Gastrocnemius medialis (tissue), 4 donors: ENCODE data around the gene NANOS3. TPM values are rescaled to one million over a fixed set of nuclear protein-coding genes. Genes with fewer than 3 reads are reported as not detected.
A peak's percentile ranks its signal among the peaks of the same experiment; 100 is the strongest.

Experiments
- ATAC-seq, 2 donors: fragments of 150-250 bp; one replicate each; pipeline ENCODE4 v1.9.1; 2016
- DNase-seq, 2 donors: peaks; one replicate each; pipeline ENCODE4 v3.0.0-alpha.2; 2019
- H3K27ac ChIP-seq, 4 donors: fragments of 200-600 bp; sonication (generic); 1 replicate in 1 of 4; 2 replicates in 3 of 4; pipeline ENCODE4 v1.5.1; 2016 to 2018; ENCODE audit warnings: mild to moderate bottlenecking in 2 of 4, moderate library complexity in 1 of 4
- H3K27me3 ChIP-seq, 3 donors: fragments of 200-600 bp; sonication (generic) in 2 of 3; 1 replicate in 1 of 3; 2 replicates in 2 of 3; pipeline versions ENCODE4 v1.5.1 to v1.6.0; 2016 to 2019; ENCODE audit warnings: mild to moderate bottlenecking in 1 of 3, moderate library complexity in 1 of 3
- H3K36me3 ChIP-seq, 2 donors: fragments of 200-600 bp; sonication (generic) in 1 of 2; one replicate each; pipeline ENCODE4 v1.5.1; 2017 to 2018
- H3K4me1 ChIP-seq, 2 donors: fragments of 200-600 bp; sonication (generic) in 1 of 2; one replicate each; pipeline ENCODE4 v1.5.1; 2016 to 2017; ENCODE audit warnings: mild to moderate bottlenecking in 2 of 2
- H3K4me3 ChIP-seq, 4 donors: fragments of 200-600 bp; sonication (generic) in 3 of 4; 1 replicate in 1 of 4; 2 replicates in 3 of 4; pipeline ENCODE4 v1.5.1; 2016 to 2019; ENCODE audit warnings: mild to moderate bottlenecking in 2 of 4
- H3K9me3 ChIP-seq, 3 donors: fragments of 200-600 bp; sonication (generic) in 2 of 3; 1 replicate in 1 of 3; 2 replicates in 2 of 3; pipeline ENCODE4 v1.5.1; 2016 to 2019
- POLR2A ChIP-seq, 2 donors: fragments of 450-650 bp; IDR thresholded peaks; one replicate each; pipeline ENCODE4 v1.6.1; 2017; ENCODE audit warnings: antibody characterized with exemption in 2 of 2, mild to moderate bottlenecking in 2 of 2, moderate library complexity in 2 of 2
- in situ Hi-C, 4 donors: fragments of 200-750 bp; cut with MboI; loops; one replicate each; pipeline versions ENCODE4 v1.15.0 to v1.8.0; 2017; ENCODE audit warnings: low sequenced_read_pairs in 4 of 4
- intact Hi-C: fragments of 100-400 bp; cut with DNase I; formaldehyde crosslinking; loops from one replicate; pipeline ENCODE4 v1.15.1; 2023; ENCODE audit warnings: low total_unique reads
- total RNA-seq, 4 donors: library from RNA; depleted of rRNA; stranded (reverse); fragments of >200 nt; gene quantifications; one replicate each; pipeline versions ENCODE4 v1.1.0 to v1.2.3, GENCODE V29; 2016
- TF ChIP-seq, protein P1 (sequence below), 5 experiments: fragments of 450-650 bp in 3 of 5; fragments of 200-600 bp in 2 of 5; sonication (generic) in 2 of 5; IDR thresholded peaks in 4 of 5; conservative IDR thresholded peaks in 1 of 5; 1 replicate in 4 of 5; 2 replicates in 1 of 5; pipeline ENCODE4 v1.5.1; 2016 to 2019; ENCODE audit warnings: antibody characterized with exemption in 5 of 5, mild to moderate bottlenecking in 3 of 5, moderate library complexity in 3 of 5

Gene NANOS3
- total RNA-seq, 4 donors from 2014 or later = not detected

- H3K4me1 ChIP-seq = peaks cover 44 to 62% of the 10 kb centered on the region in 2 donors
- H3K9me3 ChIP-seq = no peaks in the 10 kb centered on the region
- peaks cover 0 to 11% of the 10 kb centered on the region in 2 donors for H3K36me3 ChIP-seq
- H3K4me3 ChIP-seq = peak overlapping the region in 3 of 4 donors; percentile 12 to 81 (median 16)
- H3K27ac ChIP-seq = peak overlapping the region; percentile 96 to 100 (median 98)
- DNase-seq = peak in 1 of 2 donors; percentile 86
- no peaks in the 10 kb centered on the region for H3K27me3 ChIP-seq
- intact Hi-C loops = loop anchor here (2.0 kb wide), 1 partner anchor 15 kb away; no protein-coding TSS in a partner anchor
- peak in 1 of 2 donors; percentile 7 for ATAC-seq
- TF ChIP-seq, protein P1, sequence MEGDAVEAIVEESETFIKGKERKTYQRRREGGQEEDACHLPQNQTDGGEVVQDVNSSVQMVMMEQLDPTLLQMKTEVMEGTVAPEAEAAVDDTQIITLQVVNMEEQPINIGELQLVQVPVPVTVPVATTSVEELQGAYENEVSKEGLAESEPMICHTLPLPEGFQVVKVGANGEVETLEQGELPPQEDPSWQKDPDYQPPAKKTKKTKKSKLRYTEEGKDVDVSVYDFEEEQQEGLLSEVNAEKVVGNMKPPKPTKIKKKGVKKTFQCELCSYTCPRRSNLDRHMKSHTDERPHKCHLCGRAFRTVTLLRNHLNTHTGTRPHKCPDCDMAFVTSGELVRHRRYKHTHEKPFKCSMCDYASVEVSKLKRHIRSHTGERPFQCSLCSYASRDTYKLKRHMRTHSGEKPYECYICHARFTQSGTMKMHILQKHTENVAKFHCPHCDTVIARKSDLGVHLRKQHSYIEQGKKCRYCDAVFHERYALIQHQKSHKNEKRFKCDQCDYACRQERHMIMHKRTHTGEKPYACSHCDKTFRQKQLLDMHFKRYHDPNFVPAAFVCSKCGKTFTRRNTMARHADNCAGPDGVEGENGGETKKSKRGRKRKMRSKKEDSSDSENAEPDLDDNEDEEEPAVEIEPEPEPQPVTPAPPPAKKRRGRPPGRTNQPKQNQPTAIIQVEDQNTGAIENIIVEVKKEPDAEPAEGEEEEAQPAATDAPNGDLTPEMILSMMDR (IDR thresholded peaks at IDR 0.05 in 4 of 5, conservative IDR thresholded peaks at IDR 0.05 in 1 of 5) = no peak
- TF ChIP-seq POLR2A (IDR thresholded peaks at IDR 0.05) = no peak
- in situ Hi-C loops = no loop called here
Observed at GRCh38 chr19:13835791-13836723, 40.9 kb upstream of the NANOS3 start.

GRCh38 chr19:13838435-13839129, 38.4 kb upstream of the NANOS3 start:
- peaks cover 46 to 63% of the 10 kb centered on the region in 2 donors for H3K4me1 ChIP-seq
- intact Hi-C loops = no loop called here

GRCh38 chr19:13839130-13839937, 37.6 kb upstream of the NANOS3 start:
- Histone ChIP-seq H3K4me1 (peaks cover 48 to 59% of the 10 kb centered on the region in 2 donors), H3K36me3 (peaks cover 0 to 11% of the 10 kb centered on the region in 2 donors), H3K27me3 (no peaks in the 10 kb centered on the region), H3K27ac (peak overlapping the region; percentile 96 to 100 (median 98)), H3K4me3 (peak overlapping the region; percentile 60 to 98 (median 86)), H3K9me3 (no peaks in the 10 kb centered on the region)
- TF ChIP-seq POLR2A (IDR thresholded peaks at IDR 0.05) = peak; percentile 48 to 51
- TF ChIP-seq, protein P1 (IDR thresholded peaks at IDR 0.05 in 4 of 5, conservative IDR thresholded peaks at IDR 0.05 in 1 of 5) = peak in 1 of 5 experiments; percentile 29
- DNase-seq = peak; percentile 89 to 94
- peak; percentile 43 to 50 for ATAC-seq
- in situ Hi-C loops = no loop called here
- intact Hi-C loops = no loop called here

More at GRCh38 chr19:13838435-13839129, 38.4 kb upstream of the NANOS3 start:
- H3K27me3 ChIP-seq = no peaks in the 10 kb centered on the region
- H3K9me3 ChIP-seq = no peaks in the 10 kb centered on the region
- peak overlapping the region; percentile 60 to 98 (median 86) for H3K4me3 ChIP-seq
- DNase-seq (no peak), ATAC-seq (no peak)
- TF ChIP-seq, protein P1 (IDR thresholded peaks at IDR 0.05 in 4 of 5, conservative IDR thresholded peaks at IDR 0.05 in 1 of 5) = no peak
- TF ChIP-seq POLR2A (IDR thresholded peaks at IDR 0.05) = peak; percentile 71 to 73
- peaks cover 0 to 11% of the 10 kb centered on the region in 2 donors for H3K36me3 ChIP-seq
- peak overlapping the region; percentile 96 to 100 (median 98) for H3K27ac ChIP-seq
- in situ Hi-C loops = no loop called here

GRCh38 chr19:13839938-13840304, 37.0 kb upstream of the NANOS3 start:
- Histone ChIP-seq H3K27ac (peak overlapping the region; percentile 96 to 100 (median 98)), H3K36me3 (peaks cover 0 to 11% of the 10 kb centered on the region in 2 donors), H3K4me3 (peak overlapping the region; percentile 60 to 98 (median 86)), H3K27me3 (no peaks in the 10 kb centered on the region), H3K9me3 (no peaks in the 10 kb centered on the region), H3K4me1 (peaks cover 44 to 53% of the 10 kb centered on the region in 2 donors)
- TF ChIP-seq POLR2A (IDR thresholded peaks at IDR 0.05) = peak in 1 of 2 donors; percentile 47
- TF ChIP-seq, protein P1 (IDR thresholded peaks at IDR 0.05 in 4 of 5, conservative IDR thresholded peaks at IDR 0.05 in 1 of 5) = no peak
- no peak for DNase-seq
- in situ Hi-C loops (no loop called here), intact Hi-C loops (loop anchor here (5.0 to 10.0 kb wide), 3 partner anchors 688 to 895 kb away; partner anchors contain the start of genes IER2, RAD23A and STX10)
- ATAC-seq = peak; percentile 32 to 47
